Keratinocyte (primary cell): ENCODE data around the gene DCDC1.

Experiments used
- CTCF ChIP-seq, 3 experiments: IDR thresholded peaks in 1 of 3; conservative IDR thresholded peaks in 1 of 3; optimal IDR thresholded peaks in 1 of 3; 2 replicates in 2 of 3; 3 replicates in 1 of 3; pipeline versions ENCODE3 to v1.5.1; 2011; ENCODE audit warnings: low read length in 3 of 3, mild to moderate bottlenecking in 3 of 3, moderate library complexity in 2 of 3, control low read depth in 1 of 3, inconsistent platforms in 1 of 3; ENCODE audit not compliant: insufficient read depth in 2 of 3; ENCODE audit errors: extremely low read depth in 1 of 3
- EZH2 ChIP-seq: IDR thresholded peaks from one replicate; pipeline ENCODE4 v1.6.1; 2012; ENCODE audit warnings: inconsistent platforms, mild to moderate bottlenecking, low read length, moderate library complexity

GRCh38 chr11:31019786-31020185, 349.8 kb downstream of the DCDC1 start:
- TF ChIP-seq CTCF (optimal IDR thresholded peaks at IDR 0.05 in 1 of 3, IDR thresholded peaks at IDR 0.05 in 1 of 3, conservative IDR thresholded peaks at IDR 0.05 in 1 of 3; ENCODE audit: extremely low read depth in 1 of 3, insufficient read depth in 2 of 3, low read length in 3 of 3) (no peak), EZH2 (no peak)
